SK-N-SH (cell line): Measurements from ENCODE around the gene MSH2. TPM values are rescaled to one million over a fixed set of nuclear protein-coding genes. Genes with fewer than 3 reads are reported as not detected.

Experiments used
- CTCF ChIA-PET: fragments of 300-600, 350-600 bp; formaldehyde crosslinking; extraction: SDS; loops from one replicate; lab custom pipeline; 2021; lab: Yijun Ruan, JAX
- POLR2A ChIA-PET: fragments of 350-600 bp; sonication (Branson Sonifier 250); formaldehyde crosslinking; extraction: SDS; loops from one replicate; lab custom pipeline; 2020; ENCODE audit warnings: antibody characterized with exemption, inconsistent platforms; lab: Yijun Ruan, JAX
- DNase-seq: peaks from one replicate; pipeline ENCODE4 v3.0.0; 2012
- H2AFZ ChIP-seq: fragments of 200-600 bp; sonication (generic); 2 replicates; pipeline ENCODE4 v1.8.1; 2016; ENCODE audit warnings: antibody characterized with exemption, mild to moderate bottlenecking, low read depth
- H3F3A ChIP-seq: fragments of 200-600 bp; sonication (generic); replicated peaks from 2 replicates; pipeline ENCODE3; 2016; ENCODE audit warnings: antibody characterized with exemption, mild to moderate bottlenecking; ENCODE audit not compliant: insufficient read depth
- H3K27ac ChIP-seq, 2 experiments: fragments of 200-500 bp in 1 of 2; fragments of 200-600 bp in 1 of 2; sonication (Bioruptor generic) in 1 of 2; sonication (generic), shearing (Covaris generic) in 1 of 2; 2 replicates each; pipeline versions ENCODE4 v1.5.1 to v1.6.1; 2014 to 2016; ENCODE audit warnings: low read depth in 2 of 2, inconsistent platforms in 1 of 2, low read length in 1 of 2, mild to moderate bottlenecking in 1 of 2, mixed read lengths in 1 of 2
- H3K27me3 ChIP-seq: fragments of 200-600 bp; sonication (generic), shearing (Covaris generic); 2 replicates; pipeline ENCODE4 v1.6.1; 2016; ENCODE audit warnings: mixed run types; ENCODE audit not compliant: insufficient read depth
- H3K36me3 ChIP-seq, 2 experiments: fragments of 200-500 bp in 1 of 2; fragments of 200-600 bp in 1 of 2; sonication (Bioruptor generic) in 1 of 2; sonication (generic) in 1 of 2; replicated peaks in 1 of 2; 2 replicates each; pipeline versions ENCODE3 to v1.5.1; 2014 to 2016; ENCODE audit warnings: low read length in 1 of 2, mild to moderate bottlenecking in 1 of 2; ENCODE audit not compliant: insufficient read depth in 2 of 2, control insufficient read depth in 1 of 2
- H3K4me1 ChIP-seq, 2 experiments: fragments of 200-500 bp in 1 of 2; fragments of 200-600 bp in 1 of 2; sonication (Bioruptor generic) in 1 of 2; sonication (generic), shearing (Covaris generic) in 1 of 2; 2 replicates each; pipeline versions ENCODE4 v1.5.1 to v1.6.1; 2014 to 2016; ENCODE audit warnings: low read depth in 1 of 2, low read length in 1 of 2, mixed run types in 1 of 2; ENCODE audit not compliant: insufficient read depth in 2 of 2, control insufficient read depth in 1 of 2
- H3K4me2 ChIP-seq: fragments of 200-600 bp; sonication (generic), shearing (Covaris generic); 2 replicates; pipeline ENCODE4 v1.6.1; 2017; ENCODE audit warnings: mixed run types
- H3K4me3 ChIP-seq, 2 experiments: fragments of 200-500 bp in 1 of 2; fragments of 200-600 bp in 1 of 2; sonication (Bioruptor generic) in 1 of 2; sonication (generic), shearing (Covaris generic) in 1 of 2; 2 replicates each; pipeline versions ENCODE4 v1.5.1 to v1.8.1; 2014 to 2016; ENCODE audit warnings: low read depth in 2 of 2, inconsistent platforms in 1 of 2, low read length in 1 of 2, mild to moderate bottlenecking in 1 of 2, mixed read lengths in 1 of 2, moderate library complexity in 1 of 2
- H3K79me2 ChIP-seq: fragments of 200-600 bp; sonication (generic); 2 replicates; pipeline ENCODE4 v1.8.1; 2017; ENCODE audit warnings: mild to moderate bottlenecking; ENCODE audit not compliant: insufficient read depth
- H3K9ac ChIP-seq: fragments of 200-600 bp; sonication (generic); 2 replicates; pipeline ENCODE4 v1.6.1; 2017; ENCODE audit warnings: mixed run types
- H3K9me2 ChIP-seq: fragments of 200-600 bp; sonication (generic); 2 replicates; pipeline ENCODE4 v1.6.1; 2017; ENCODE audit warnings: mixed run types
- H3K9me3 ChIP-seq: fragments of 200-600 bp; sonication (generic); 2 replicates; pipeline ENCODE4 v1.6.1; 2017; ENCODE audit warnings: mixed run types, mild to moderate bottlenecking, moderate library complexity
- H4K20me1 ChIP-seq: fragments of 200-600 bp; sonication (generic); 2 replicates; pipeline ENCODE4 v1.6.1; 2017; ENCODE audit warnings: mild to moderate bottlenecking, mixed run types; ENCODE audit not compliant: insufficient read depth
- EZH2phosphoT487 ChIP-seq: fragments of 200-600 bp; sonication (generic); IDR thresholded peaks from 2 replicates; pipeline ENCODE4 v1.6.1; 2017; ENCODE audit warnings: low read depth, mixed run types, mild to moderate bottlenecking, antibody characterized with exemption, moderate library complexity, borderline replicate concordance
- RCOR1 ChIP-seq: fragments of 150-350 bp; IDR thresholded peaks from 2 replicates; pipeline ENCODE4 v1.6.1; 2017; ENCODE audit warnings: antibody characterized with exemption, low read length
- RFX5 ChIP-seq: IDR thresholded peaks from 2 replicates; pipeline ENCODE4 v1.6.1; 2012; ENCODE audit warnings: mild to moderate bottlenecking, improper control_type of control experiment, low read length
- TAF1 ChIP-seq: IDR thresholded peaks from 2 replicates; pipeline ENCODE4 v1.6.1; 2012; ENCODE audit warnings: low read depth, mild to moderate bottlenecking, low read length, moderate library complexity, borderline replicate concordance
- WGBS: methylation state at CpG from one replicate; pipeline ENCODE4 v1.1.6; 2017; ENCODE audit warnings: low lambda C conversion rate; 5-methylcytosine and 5-hydroxymethylcytosine counted together
- polyA plus RNA-seq, 3 experiments: library from polyadenylated mRNA; depleted of rRNA; stranded (reverse); fragments of >200 nt; gene quantifications; 2 replicates each; pipeline ENCODE4 v1.2.3, GENCODE V29; 2012
- TF ChIP-seq, protein P1 (sequence below): fragments of 150-350 bp; IDR thresholded peaks from 2 replicates; pipeline ENCODE4 v1.6.1; 2016; ENCODE audit warnings: mild to moderate bottlenecking, low read depth, low read length
- TF ChIP-seq, protein P2 (sequence below): IDR thresholded peaks from 2 replicates; pipeline ENCODE4 v1.4.0; 2012; ENCODE audit warnings: low read depth, borderline replicate concordance
- TF ChIP-seq, protein P3 (sequence below): IDR thresholded peaks from 2 replicates; pipeline ENCODE4 v1.6.1; 2012; ENCODE audit warnings: mild to moderate bottlenecking, low read depth, low read length, moderate library complexity
- TF ChIP-seq, protein P4 (sequence below): IDR thresholded peaks from 2 replicates; pipeline ENCODE4 v1.4.0; 2012; ENCODE audit warnings: low read depth, borderline replicate concordance
- TF ChIP-seq, protein P5 (sequence below): fragments of 200-600 bp; sonication (generic); IDR thresholded peaks from 2 replicates; pipeline ENCODE4 v1.6.1; 2017; ENCODE audit warnings: antibody characterized with exemption, mild to moderate bottlenecking, moderate library complexity

MSH2 gene
- polyA plus RNA-seq, 1 of the 3 experiments (the other 2 are of a cell fraction) = 13.7 TPM

DNA sequence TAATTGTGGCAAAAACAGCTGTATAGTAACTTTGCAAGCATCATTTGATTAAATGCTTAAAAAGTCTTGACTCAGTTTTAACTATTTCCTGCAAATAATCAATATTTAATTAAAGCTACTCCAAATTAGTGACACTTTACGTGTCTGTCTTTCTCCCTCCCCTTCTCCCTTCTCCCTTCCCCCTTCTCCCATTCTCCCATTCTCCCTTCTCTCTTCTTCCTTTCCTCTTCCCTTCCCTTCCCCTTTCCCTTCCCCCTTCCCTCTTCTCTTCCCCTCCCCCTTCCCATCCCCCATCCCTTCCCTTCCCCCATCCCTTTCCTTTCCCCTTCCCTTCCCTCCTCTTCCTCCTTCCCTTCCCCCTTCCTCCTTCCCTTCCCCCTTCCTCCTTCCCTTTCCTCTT, 76.9 kb downstream of the MSH2 start:
- Histone ChIP-seq H3K9ac (no peak overlapping the region), H3K79me2 (no peaks in the 10 kb centered on the region), H3K27ac (no peak overlapping the region), H3K4me2 (no peak overlapping the region), H3K36me3 (peaks cover 47 to 63% of the 10 kb centered on the region in 2 experiments), H2AFZ (no peak overlapping the region), H3K4me3 (no peak overlapping the region), H4K20me1 (no peaks in the 10 kb centered on the region), H3K9me3 (no peaks in the 10 kb centered on the region), H3F3A (peaks cover 5% of the 10 kb centered on the region), H3K4me1 (no peaks in the 10 kb centered on the region), H3K27me3 (no peaks in the 10 kb centered on the region), H3K9me2 (no peaks in the 10 kb centered on the region)
- no peak for DNase-seq
- WGBS = 98% methylated on average over 1 of the region's 1 CpG
- ChIA-PET CTCF (interaction anchor here (0.9 kb wide), 1 partner anchor 288 kb away, joined by 3 read pairs; no protein-coding TSS in a partner anchor), POLR2A (no interaction called here)
- TF ChIP-seq RFX5 = no peak
- TF ChIP-seq, protein P1, sequence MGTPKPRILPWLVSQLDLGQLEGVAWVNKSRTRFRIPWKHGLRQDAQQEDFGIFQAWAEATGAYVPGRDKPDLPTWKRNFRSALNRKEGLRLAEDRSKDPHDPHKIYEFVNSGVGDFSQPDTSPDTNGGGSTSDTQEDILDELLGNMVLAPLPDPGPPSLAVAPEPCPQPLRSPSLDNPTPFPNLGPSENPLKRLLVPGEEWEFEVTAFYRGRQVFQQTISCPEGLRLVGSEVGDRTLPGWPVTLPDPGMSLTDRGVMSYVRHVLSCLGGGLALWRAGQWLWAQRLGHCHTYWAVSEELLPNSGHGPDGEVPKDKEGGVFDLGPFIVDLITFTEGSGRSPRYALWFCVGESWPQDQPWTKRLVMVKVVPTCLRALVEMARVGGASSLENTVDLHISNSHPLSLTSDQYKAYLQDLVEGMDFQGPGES = no peak
- TF ChIP-seq EZH2phosphoT487 = no peak
- TF ChIP-seq, protein P2, sequence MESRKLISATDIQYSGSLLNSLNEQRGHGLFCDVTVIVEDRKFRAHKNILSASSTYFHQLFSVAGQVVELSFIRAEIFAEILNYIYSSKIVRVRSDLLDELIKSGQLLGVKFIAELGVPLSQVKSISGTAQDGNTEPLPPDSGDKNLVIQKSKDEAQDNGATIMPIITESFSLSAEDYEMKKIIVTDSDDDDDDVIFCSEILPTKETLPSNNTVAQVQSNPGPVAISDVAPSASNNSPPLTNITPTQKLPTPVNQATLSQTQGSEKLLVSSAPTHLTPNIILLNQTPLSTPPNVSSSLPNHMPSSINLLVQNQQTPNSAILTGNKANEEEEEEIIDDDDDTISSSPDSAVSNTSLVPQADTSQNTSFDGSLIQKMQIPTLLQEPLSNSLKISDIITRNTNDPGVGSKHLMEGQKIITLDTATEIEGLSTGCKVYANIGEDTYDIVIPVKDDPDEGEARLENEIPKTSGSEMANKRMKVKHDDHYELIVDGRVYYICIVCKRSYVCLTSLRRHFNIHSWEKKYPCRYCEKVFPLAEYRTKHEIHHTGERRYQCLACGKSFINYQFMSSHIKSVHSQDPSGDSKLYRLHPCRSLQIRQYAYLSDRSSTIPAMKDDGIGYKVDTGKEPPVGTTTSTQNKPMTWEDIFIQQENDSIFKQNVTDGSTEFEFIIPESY = no peak
- TF ChIP-seq, protein P3, sequence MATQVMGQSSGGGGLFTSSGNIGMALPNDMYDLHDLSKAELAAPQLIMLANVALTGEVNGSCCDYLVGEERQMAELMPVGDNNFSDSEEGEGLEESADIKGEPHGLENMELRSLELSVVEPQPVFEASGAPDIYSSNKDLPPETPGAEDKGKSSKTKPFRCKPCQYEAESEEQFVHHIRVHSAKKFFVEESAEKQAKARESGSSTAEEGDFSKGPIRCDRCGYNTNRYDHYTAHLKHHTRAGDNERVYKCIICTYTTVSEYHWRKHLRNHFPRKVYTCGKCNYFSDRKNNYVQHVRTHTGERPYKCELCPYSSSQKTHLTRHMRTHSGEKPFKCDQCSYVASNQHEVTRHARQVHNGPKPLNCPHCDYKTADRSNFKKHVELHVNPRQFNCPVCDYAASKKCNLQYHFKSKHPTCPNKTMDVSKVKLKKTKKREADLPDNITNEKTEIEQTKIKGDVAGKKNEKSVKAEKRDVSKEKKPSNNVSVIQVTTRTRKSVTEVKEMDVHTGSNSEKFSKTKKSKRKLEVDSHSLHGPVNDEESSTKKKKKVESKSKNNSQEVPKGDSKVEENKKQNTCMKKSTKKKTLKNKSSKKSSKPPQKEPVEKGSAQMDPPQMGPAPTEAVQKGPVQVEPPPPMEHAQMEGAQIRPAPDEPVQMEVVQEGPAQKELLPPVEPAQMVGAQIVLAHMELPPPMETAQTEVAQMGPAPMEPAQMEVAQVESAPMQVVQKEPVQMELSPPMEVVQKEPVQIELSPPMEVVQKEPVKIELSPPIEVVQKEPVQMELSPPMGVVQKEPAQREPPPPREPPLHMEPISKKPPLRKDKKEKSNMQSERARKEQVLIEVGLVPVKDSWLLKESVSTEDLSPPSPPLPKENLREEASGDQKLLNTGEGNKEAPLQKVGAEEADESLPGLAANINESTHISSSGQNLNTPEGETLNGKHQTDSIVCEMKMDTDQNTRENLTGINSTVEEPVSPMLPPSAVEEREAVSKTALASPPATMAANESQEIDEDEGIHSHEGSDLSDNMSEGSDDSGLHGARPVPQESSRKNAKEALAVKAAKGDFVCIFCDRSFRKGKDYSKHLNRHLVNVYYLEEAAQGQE = no peak
- no peak for TF ChIP-seq RCOR1
- TF ChIP-seq, protein P4, sequence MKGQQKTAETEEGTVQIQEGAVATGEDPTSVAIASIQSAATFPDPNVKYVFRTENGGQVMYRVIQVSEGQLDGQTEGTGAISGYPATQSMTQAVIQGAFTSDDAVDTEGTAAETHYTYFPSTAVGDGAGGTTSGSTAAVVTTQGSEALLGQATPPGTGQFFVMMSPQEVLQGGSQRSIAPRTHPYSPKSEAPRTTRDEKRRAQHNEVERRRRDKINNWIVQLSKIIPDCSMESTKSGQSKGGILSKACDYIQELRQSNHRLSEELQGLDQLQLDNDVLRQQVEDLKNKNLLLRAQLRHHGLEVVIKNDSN = no peak
- TF ChIP-seq, protein P5, sequence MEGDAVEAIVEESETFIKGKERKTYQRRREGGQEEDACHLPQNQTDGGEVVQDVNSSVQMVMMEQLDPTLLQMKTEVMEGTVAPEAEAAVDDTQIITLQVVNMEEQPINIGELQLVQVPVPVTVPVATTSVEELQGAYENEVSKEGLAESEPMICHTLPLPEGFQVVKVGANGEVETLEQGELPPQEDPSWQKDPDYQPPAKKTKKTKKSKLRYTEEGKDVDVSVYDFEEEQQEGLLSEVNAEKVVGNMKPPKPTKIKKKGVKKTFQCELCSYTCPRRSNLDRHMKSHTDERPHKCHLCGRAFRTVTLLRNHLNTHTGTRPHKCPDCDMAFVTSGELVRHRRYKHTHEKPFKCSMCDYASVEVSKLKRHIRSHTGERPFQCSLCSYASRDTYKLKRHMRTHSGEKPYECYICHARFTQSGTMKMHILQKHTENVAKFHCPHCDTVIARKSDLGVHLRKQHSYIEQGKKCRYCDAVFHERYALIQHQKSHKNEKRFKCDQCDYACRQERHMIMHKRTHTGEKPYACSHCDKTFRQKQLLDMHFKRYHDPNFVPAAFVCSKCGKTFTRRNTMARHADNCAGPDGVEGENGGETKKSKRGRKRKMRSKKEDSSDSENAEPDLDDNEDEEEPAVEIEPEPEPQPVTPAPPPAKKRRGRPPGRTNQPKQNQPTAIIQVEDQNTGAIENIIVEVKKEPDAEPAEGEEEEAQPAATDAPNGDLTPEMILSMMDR = no peak
- no peak for TF ChIP-seq TAF1
